Endothelial cell of umbilical vein (primary cell): ENCODE measurements around the gene CPED1. TPM values are rescaled to one million over a fixed set of nuclear protein-coding genes. Genes with fewer than 3 reads are reported as not detected.

Experiments used
- BruUV-seq: library from RNA; stranded (reverse); fragments of 400-500 nt; replicated peaks from 2 replicates; lab custom pipeline; 2021; lab: Mats Ljungman, UMichigan
- CTCF ChIA-PET: fragments of 300-600, 350-600 bp; sonication (Branson Sonifier 250); formaldehyde crosslinking; loops from one replicate; lab custom pipeline; 2021; ENCODE audit warnings: antibody characterized with exemption, inconsistent platforms; lab: Charles Lee
- POLR2A ChIA-PET: fragments of 300-600, 350-600 bp; sonication (Branson Sonifier 250); formaldehyde crosslinking; loops from one replicate; lab custom pipeline; 2021; ENCODE audit warnings: antibody characterized with exemption, inconsistent platforms; lab: Charles Lee
- DNase-seq: peaks from one replicate; pipeline ENCODE4 v3.0.0-alpha.2; 2011; ENCODE audit warnings: low read depth, low spot score
- FAIRE-seq: peaks from 2 replicates; lab custom pipeline; 2011; peaks lifted over from hg19 to GRCh38; lab: Jason Lieb, UNC
- H2AFZ ChIP-seq: 2 replicates; pipeline ENCODE4 v1.6.0; 2012; ENCODE audit warnings: low read depth, low read length, control low read depth, inconsistent platforms
- H3K27ac ChIP-seq: 2 replicates; pipeline ENCODE4 v1.5.1; 2011; ENCODE audit warnings: low read depth, mild to moderate bottlenecking, control low read depth, low read length, moderate library complexity; ENCODE audit not compliant: insufficient read depth
- H3K27me3 ChIP-seq, 2 experiments: 2 replicates each; pipeline versions ENCODE4 v1.6.0 to v1.6.1; 2011; ENCODE audit warnings: low read length in 2 of 2, mixed read lengths in 1 of 2; ENCODE audit not compliant: control insufficient read depth in 2 of 2, insufficient read depth in 2 of 2
- H3K36me3 ChIP-seq, 2 experiments: 2 replicates in 1 of 2; 3 replicates in 1 of 2; pipeline ENCODE4 v1.5.1; 2011; ENCODE audit warnings: low read length in 2 of 2, mild to moderate bottlenecking in 1 of 2, moderate library complexity in 1 of 2; ENCODE audit not compliant: control insufficient read depth in 2 of 2, insufficient read depth in 2 of 2; ENCODE audit errors: extremely low read depth in 1 of 2
- H3K4me1 ChIP-seq: 3 replicates; pipeline ENCODE4 v1.5.1; 2011; ENCODE audit warnings: mild to moderate bottlenecking, low read length; ENCODE audit not compliant: control insufficient read depth, insufficient read depth; ENCODE audit errors: extremely low read depth
- H3K4me2 ChIP-seq: 2 replicates; pipeline ENCODE4 v1.6.1; 2011; ENCODE audit warnings: low read length, control low read depth, mixed read lengths; ENCODE audit not compliant: insufficient read depth
- H3K4me3 ChIP-seq, 3 experiments: fragments of 200-600 bp in 1 of 3; sonication (generic), shearing (Covaris generic) in 1 of 3; replicated peaks in 1 of 3; 2 replicates each; pipeline ENCODE4 v1.5.1; 2011 to 2016; ENCODE audit warnings: control low read depth in 3 of 3, low read length in 3 of 3, mild to moderate bottlenecking in 2 of 3, inconsistent platforms in 1 of 3, low read depth in 1 of 3, moderate library complexity in 1 of 3; ENCODE audit not compliant: insufficient read depth in 1 of 3
- H3K79me2 ChIP-seq: 2 replicates; pipeline ENCODE4 v1.6.0; 2012; ENCODE audit warnings: low read length, inconsistent platforms; ENCODE audit not compliant: control insufficient read depth, insufficient read depth
- H3K9ac ChIP-seq: replicated peaks from 2 replicates; pipeline ENCODE3; 2011; ENCODE audit warnings: low read length, control low read depth; ENCODE audit not compliant: insufficient read depth; ENCODE audit errors: extremely low read depth
- H3K9me1 ChIP-seq: replicated peaks from 3 replicates; pipeline ENCODE4 v1.6.0; 2011; ENCODE audit warnings: mild to moderate bottlenecking, low read length; ENCODE audit not compliant: control insufficient read depth, insufficient read depth; ENCODE audit errors: extremely low read depth
- H3K9me3 ChIP-seq: replicated peaks from 2 replicates; pipeline ENCODE4 v1.5.1; 2012; ENCODE audit warnings: low read length, inconsistent platforms; ENCODE audit not compliant: control insufficient read depth, insufficient read depth
- H4K20me1 ChIP-seq: replicated peaks from 2 replicates; pipeline ENCODE3; 2011; ENCODE audit warnings: mild to moderate bottlenecking, low read length; ENCODE audit not compliant: control insufficient read depth, insufficient read depth; ENCODE audit errors: extremely low read depth
- CTCF ChIP-seq, 2 donors: IDR thresholded peaks; 1 replicate in 1 of 2; 2 replicates in 1 of 2; pipeline ENCODE4 v1.5.1; 2011; ENCODE audit warnings: low read length in 2 of 2, mild to moderate bottlenecking in 2 of 2, moderate library complexity in 2 of 2, control low read depth in 1 of 2, inconsistent platforms in 1 of 2, low read depth in 1 of 2; ENCODE audit not compliant: insufficient read depth in 1 of 2; ENCODE audit errors: extremely low read depth in 1 of 2
- EZH2 ChIP-seq: IDR thresholded peaks from 2 replicates; pipeline ENCODE4 v1.6.1; 2012; ENCODE audit warnings: borderline replicate concordance, low read depth, mild to moderate bottlenecking, moderate library complexity, low read length, inconsistent platforms; ENCODE audit not compliant: severe bottlenecking
- FOS ChIP-seq: IDR thresholded peaks from 2 replicates; pipeline ENCODE4 v1.6.1; 2011; ENCODE audit warnings: mild to moderate bottlenecking, low read length, moderate library complexity, borderline replicate concordance; ENCODE audit not compliant: insufficient read depth
- GATA2 ChIP-seq: IDR thresholded peaks from 2 replicates; pipeline ENCODE4 v1.7.0; 2011; ENCODE audit warnings: low read depth, mild to moderate bottlenecking, moderate library complexity, mixed read lengths, low read length; ENCODE audit not compliant: insufficient read length, insufficient read depth
- JUN ChIP-seq: IDR thresholded peaks from 2 replicates; pipeline ENCODE4 v1.6.1; 2011; ENCODE audit warnings: borderline replicate concordance, low read depth; ENCODE audit not compliant: insufficient read length, insufficient read depth
- MAX ChIP-seq: IDR thresholded peaks from 2 replicates; pipeline ENCODE4 v1.6.1; 2011; ENCODE audit not compliant: insufficient read depth, insufficient read length
- MYC ChIP-seq: IDR thresholded peaks from one replicate; pipeline ENCODE4 v1.6.1; 2011; ENCODE audit warnings: mild to moderate bottlenecking, low read depth, low read length
- POLR2A ChIP-seq: IDR thresholded peaks from 2 replicates; pipeline ENCODE4 v1.6.1; 2012; ENCODE audit warnings: low read depth, mild to moderate bottlenecking, control low read depth, low read length
- POLR2AphosphoS5 ChIP-seq: IDR thresholded peaks from 2 replicates; pipeline ENCODE4 v1.6.1; 2012; ENCODE audit warnings: low read depth, mild to moderate bottlenecking, control low read depth, low read length, moderate library complexity; ENCODE audit not compliant: insufficient read depth
- dilution Hi-C: fragments of 300-500 bp; cut with MboI; formaldehyde crosslinking; loops from one replicate; pipeline ENCODE4 v1.15.0; 2019; ENCODE audit warnings: low sequenced_read_pairs; ENCODE audit not compliant: extremely low pct_ligation_motif_present
- intact Hi-C: fragments of 100-400 bp; cut with micrococcal nuclease; formaldehyde crosslinking; loops from one replicate; pipeline ENCODE4 v1.10.0; 2022
- polyA plus RNA-seq, 4 experiments: library from polyadenylated mRNA; depleted of rRNA in 3 of 4; stranded (reverse) in 3 of 4; unstranded in 1 of 4; fragments of >200 nt; gene quantifications; 2 replicates each; pipeline versions ENCODE4 v1.2.1 to v1.2.3, GENCODE V29; 2011 to 2012; ENCODE audit warnings: missing spikeins in 1 of 4
- total RNA-seq: library from RNA; stranded (reverse); gene quantifications from 2 replicates; pipeline ENCODE4 v1.2.3, GENCODE V29; 2021

CPED1 gene
- total and polyA plus RNA-seq, 2 donors (not counting 3 experiments of a cell fraction or from before 2014, with no cell fraction given), result 0.22 to 3.0 TPM

GRCh38 chr7:120996988-120997345 lies 8.5 kb downstream of the CPED1 start:
- Histone ChIP-seq H3K79me2 (no peaks in the 10 kb centered on the region), H3K36me3 (no peaks in the 10 kb centered on the region), H3K4me1 (peaks cover 6% of the 10 kb centered on the region), H3K9me3 (no peaks in the 10 kb centered on the region), H3K4me3 (no peak overlapping the region), H3K9ac (no peak overlapping the region), H3K27ac (no peak overlapping the region), H4K20me1 (no peaks in the 10 kb centered on the region), H3K27me3 (peaks cover 2% of the 10 kb centered on the region in 2 experiments), H3K4me2 (no peak overlapping the region), H3K9me1 (no peaks in the 10 kb centered on the region), H2AFZ (no peak overlapping the region)
- TF ChIP-seq EZH2, result no peak
- no peak for TF ChIP-seq MYC
- no peak for TF ChIP-seq FOS
- TF ChIP-seq JUN, result no peak
- no peak for TF ChIP-seq GATA2
- no peak for TF ChIP-seq POLR2A
- TF ChIP-seq CTCF (IDR thresholded peaks at IDR 0.05; ENCODE audit: extremely low read depth in 1 of 2, insufficient read depth in 1 of 2, low read depth in 1 of 2, low read length in 2 of 2), result no peak
- no peak for TF ChIP-seq MAX
- TF ChIP-seq POLR2AphosphoS5, result no peak
- DNase-seq (no peak), FAIRE-seq (no peak)
- dilution Hi-C loops, result loop anchor here (25.0 kb wide), 1 partner anchor 90 kb away; no protein-coding TSS in a partner anchor
- ChIA-PET POLR2A (no interaction called here), CTCF (interaction anchor here (1.2 to 7.6 kb wide), 4 partner anchors 9 to 111 kb away, joined by 4 to 71 read pairs (median 8); partner anchors contain the start of gene CPED1)
- intact Hi-C loops, result no loop called here
- no TSS peak for BruUV-seq
